Astrocyte of the cerebellum (primary cell): Measurements from ENCODE around the gene TNNI3.
"Not testable (repeated sequence)": the region's sequence is repeated elsewhere in the genome, so short reads cannot be mapped to it uniquely, and the experiment has no call there.

Source experiments
- DNase-seq: peaks from one replicate; pipeline ENCODE4 v3.0.0-alpha.2; 2011; ENCODE audit warnings: low read depth
- H3K4me3 ChIP-seq: 2 replicates; pipeline ENCODE4 v1.5.1; 2011; ENCODE audit warnings: mild to moderate bottlenecking, low read depth, low read length, moderate library complexity
- CTCF ChIP-seq: IDR thresholded peaks from 2 replicates; pipeline ENCODE4 v1.5.1; 2012; ENCODE audit warnings: low read length, low read depth, moderate library complexity, mild to moderate bottlenecking; ENCODE audit errors: missing control alignments
- in situ Hi-C: cut with HindIII; loops from 2 replicates; pipeline ENCODE4 v1.10.0; 2017; ENCODE audit warnings: low sequenced_read_pairs

TNNI3 gene

GRCh38 chr19:55111238-55111831 lies 46.2 kb downstream of the TNNI3 start:
- H3K4me3 ChIP-seq, result no peak overlapping the region
- in situ Hi-C loops, result no loop called here

DNA sequence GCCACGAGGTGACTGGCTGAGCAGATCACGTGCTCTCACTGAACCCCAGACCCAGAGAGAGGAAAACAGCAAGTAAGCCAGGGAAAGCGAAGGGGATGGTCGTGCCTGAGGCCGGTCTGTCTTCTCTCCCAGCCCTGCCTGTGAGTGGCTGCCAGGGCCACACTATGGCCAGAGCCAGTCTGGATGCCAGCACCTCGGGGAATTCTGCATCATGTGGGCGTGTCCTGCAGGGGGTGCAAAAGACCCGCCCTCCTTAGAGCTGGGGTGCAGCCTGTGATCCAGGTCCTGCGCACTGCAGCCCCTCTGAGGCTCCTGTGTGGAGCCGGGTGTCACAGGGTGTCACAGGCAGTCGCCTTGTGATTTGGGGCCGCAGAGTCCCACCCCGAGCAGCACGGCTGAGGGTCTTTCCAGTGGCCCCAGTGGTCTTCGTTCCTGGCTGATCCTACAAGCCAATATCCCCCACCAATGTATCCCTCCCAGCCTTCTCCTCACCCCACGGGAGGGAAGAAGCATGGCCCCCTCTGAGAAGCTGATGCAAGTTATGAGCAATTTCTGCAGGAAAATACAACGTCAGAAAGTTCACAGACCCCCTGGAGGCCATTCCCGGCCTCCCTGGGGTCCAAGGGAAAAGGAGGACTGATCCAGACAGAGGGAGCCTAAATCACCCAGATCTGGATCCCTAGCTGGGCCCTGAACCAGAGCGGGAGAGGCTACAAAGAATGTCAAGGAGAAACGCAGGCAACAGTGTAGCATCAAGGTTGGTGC lies 47.8 kb downstream of the TNNI3 start:
- in situ Hi-C loops, result no loop called here
- no peak for TF ChIP-seq CTCF
- H3K4me3 ChIP-seq, result no peak overlapping the region
- DNase-seq, result no peak

More at GRCh38 chr19:55111238-55111831, 46.2 kb downstream of the TNNI3 start:
- DNase-seq, result no peak
- TF ChIP-seq CTCF, result no peak

DNA sequence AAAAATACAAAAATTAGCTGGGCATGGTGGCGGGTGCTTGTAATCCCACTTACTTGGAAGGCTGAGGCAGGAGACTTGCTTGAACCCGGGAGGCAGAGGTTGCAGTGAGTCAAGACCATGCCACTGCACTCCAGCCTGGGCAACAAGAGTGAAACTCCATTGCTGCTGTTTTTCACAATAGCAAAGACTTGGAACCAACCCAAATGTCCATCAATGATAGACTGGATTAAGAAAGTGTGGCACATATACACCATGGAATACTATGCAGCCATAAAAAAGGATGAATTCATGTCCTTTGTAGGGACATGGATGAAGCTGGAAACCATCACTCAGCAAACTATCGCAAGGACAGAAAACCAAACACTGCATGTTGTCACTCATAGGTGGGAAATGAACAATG lies 50.3 kb downstream of the TNNI3 start:
- DNase-seq, H3K4me3 ChIP-seq, in situ Hi-C loops: not testable (repeated sequence)

DNA sequence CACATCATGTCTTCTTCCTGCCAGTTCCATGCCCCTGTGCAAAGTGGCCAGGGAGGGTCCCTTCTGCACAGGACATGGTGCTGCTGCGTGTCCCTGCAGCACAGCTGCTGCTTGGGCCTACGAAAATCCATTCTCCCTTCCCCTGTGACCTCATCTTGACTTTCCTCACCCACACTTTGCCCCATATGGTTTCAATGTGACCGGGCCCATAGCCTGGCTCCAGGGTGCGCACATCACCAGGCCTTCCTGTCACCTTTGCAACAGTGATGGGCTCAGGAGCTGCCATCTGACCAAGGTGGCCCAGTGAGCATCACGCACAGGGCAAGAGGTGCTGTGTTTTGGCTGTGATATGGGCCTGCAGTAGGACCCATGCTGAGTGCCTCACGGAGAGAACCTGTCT lies 50.9 kb downstream of the TNNI3 start:
- no peak for DNase-seq
- TF ChIP-seq CTCF, result no peak
- in situ Hi-C loops, result no loop called here
- no peak overlapping the region for H3K4me3 ChIP-seq

GRCh38 chr19:55105237-55105636 lies 52.3 kb downstream of the TNNI3 start:
- no peak for TF ChIP-seq CTCF
- no peak overlapping the region for H3K4me3 ChIP-seq
- no peak for DNase-seq
- in situ Hi-C loops, result no loop called here

GRCh38 chr19:55103190-55103589 lies 54.3 kb downstream of the TNNI3 start:
- DNase-seq, result no peak
- TF ChIP-seq CTCF, result no peak
- no peak overlapping the region for H3K4me3 ChIP-seq
- in situ Hi-C loops, result no loop called here
